ENCODE data around the gene CDC25B. TPM values are rescaled to one million over a fixed set of nuclear protein-coding genes. Genes with fewer than 3 reads are reported as not detected.

Gene CDC25B
- 86.6 TPM for polyA plus RNA-seq (ENCODE audit: insufficient read length)

GRCh38 chr20:3795511-3796468 lies at the start of gene CDC25B:
Gene CDC25B, plus strand, starts transcription at chr20:3796310. Its CDS starts 222 bp downstream, at chr20:3796532.
- DNase-seq (ENCODE audit: low read depth): peak; percentile 76

GRCh38 chr20:3747471-3747870 lies 48.6 kb upstream of the CDC25B start:
- no peak for DNase-seq (ENCODE audit: low read depth)

- DNase-seq (ENCODE audit: low read depth): no peak
These were observed 48.0 kb upstream of the CDC25B start for GRCh38 chr20:3748073-3748472.

- DNase-seq (ENCODE audit: low read depth): no peak
These were observed 46.9 kb upstream of the CDC25B start for GRCh38 chr20:3749087-3749688.

- DNase-seq (ENCODE audit: low read depth): no peak
These were observed 46.2 kb upstream of the CDC25B start for GRCh38 chr20:3749689-3750531.

- no peak for DNase-seq (ENCODE audit: low read depth)
These were observed 44.8 kb upstream of the CDC25B start for GRCh38 chr20:3751305-3751674.

- DNase-seq (ENCODE audit: low read depth): no peak
These were observed 44.3 kb upstream of the CDC25B start for GRCh38 chr20:3751675-3752385.

GRCh38 chr20:3752386-3752759 lies 43.7 kb upstream of the CDC25B start:
- DNase-seq (ENCODE audit: low read depth): no peak

- peak; percentile 48 for DNase-seq (ENCODE audit: low read depth)
These were observed 43.0 kb upstream of the CDC25B start for GRCh38 chr20:3753098-3753497.

GRCh38 chr20:3753501-3754275 lies 42.4 kb upstream of the CDC25B start:
- no peak for DNase-seq (ENCODE audit: low read depth)

- no peak for DNase-seq (ENCODE audit: low read depth)
These were observed 41.9 kb upstream of the CDC25B start for GRCh38 chr20:3754276-3754630.

- DNase-seq (ENCODE audit: low read depth): no peak
These were observed 40.8 kb upstream of the CDC25B start for GRCh38 chr20:3755269-3755668.

GRCh38 chr20:3755814-3756480 lies 40.2 kb upstream of the CDC25B start:
- DNase-seq (ENCODE audit: low read depth): no peak

GRCh38 chr20:3757268-3757667 lies 38.8 kb upstream of the CDC25B start:
- no peak for DNase-seq (ENCODE audit: low read depth)

GRCh38 chr20:3758566-3758965 lies 37.5 kb upstream of the CDC25B start:
- no peak for DNase-seq (ENCODE audit: low read depth)

- no peak for DNase-seq (ENCODE audit: low read depth)
These were observed 36.7 kb upstream of the CDC25B start for GRCh38 chr20:3759316-3759823.

GRCh38 chr20:3759884-3760283 lies 36.2 kb upstream of the CDC25B start:
- DNase-seq (ENCODE audit: low read depth): no peak

GRCh38 chr20:3760655-3761348 lies 35.3 kb upstream of the CDC25B start:
- no peak for DNase-seq (ENCODE audit: low read depth)

Measured in forelimb muscle (tissue), 1 donor.